Upper lobe of right lung (tissue), 1 donor: ENCODE results near the gene ANXA2. TPM values are rescaled to one million over a fixed set of nuclear protein-coding genes. Genes with fewer than 3 reads are reported as not detected.

Source experiments
- ATAC-seq: fragments of 200-7000 bp; cut with Tn5 transposase; one replicate; pipeline ENCODE4 v1.9.1; 2020; ENCODE audit warnings: mild to moderate bottlenecking, moderate library complexity
- DNase-seq: peaks from one replicate; pipeline ENCODE4 v3.0.0-alpha.2; 2020
- H3K27ac ChIP-seq: fragments of 200-600 bp; one replicate; pipeline ENCODE4 v1.8.0; 2022
- H3K27me3 ChIP-seq: fragments of 200-600 bp; one replicate; pipeline ENCODE4 v1.8.0; 2022; ENCODE audit warnings: mild to moderate bottlenecking
- H3K36me3 ChIP-seq: fragments of 200-600 bp; one replicate; pipeline ENCODE4 v1.8.0; 2022
- H3K4me1 ChIP-seq: fragments of 200-600 bp; one replicate; pipeline ENCODE4 v1.8.0; 2022
- H3K4me3 ChIP-seq: fragments of 200-600 bp; one replicate; pipeline ENCODE4 v1.8.0; 2022; ENCODE audit warnings: mild to moderate bottlenecking
- H3K9me3 ChIP-seq: fragments of 200-600 bp; one replicate; pipeline ENCODE4 v1.8.0; 2022
- CTCF ChIP-seq: fragments of 200-600 bp; IDR thresholded peaks from one replicate; pipeline ENCODE4 v1.8.0; 2022; ENCODE audit warnings: antibody characterized with exemption
- intact Hi-C: fragments of 100-400 bp; cut with DNase I; formaldehyde crosslinking; loops from one replicate; pipeline ENCODE4 v1.11.0; 2022
- total RNA-seq: library from RNA; stranded (reverse); fragmentation: NEBNext Ultra II Directional; extraction: Animal tissue kit (Norgen Biotek cat#: 25700); gene quantifications from one replicate; pipeline ENCODE4 v1.2.1, GENCODE V29; 2021
- donor health status: DM: no; HTN: yes; CAD: no; lungs with severe emphysema.

The ANXA2 gene
- total RNA-seq, 1 donor from 2014 or later = 818 TPM

GRCh38 chr15:60385620-60386552 lies 11.9 kb downstream of the ANXA2 start:
- no peaks in the 10 kb centered on the region for H3K27me3 ChIP-seq
- peaks cover 38% of the 10 kb centered on the region for H3K36me3 ChIP-seq
- peaks cover 44% of the 10 kb centered on the region for H3K4me1 ChIP-seq
- DNase-seq = no peak
- ATAC-seq = no peak
- no peak for TF ChIP-seq CTCF
- intact Hi-C loops = no loop called here
- H3K9me3 ChIP-seq = no peaks in the 10 kb centered on the region
- H3K4me3 ChIP-seq = no peak overlapping the region
- H3K27ac ChIP-seq = no peak overlapping the region

DNA sequence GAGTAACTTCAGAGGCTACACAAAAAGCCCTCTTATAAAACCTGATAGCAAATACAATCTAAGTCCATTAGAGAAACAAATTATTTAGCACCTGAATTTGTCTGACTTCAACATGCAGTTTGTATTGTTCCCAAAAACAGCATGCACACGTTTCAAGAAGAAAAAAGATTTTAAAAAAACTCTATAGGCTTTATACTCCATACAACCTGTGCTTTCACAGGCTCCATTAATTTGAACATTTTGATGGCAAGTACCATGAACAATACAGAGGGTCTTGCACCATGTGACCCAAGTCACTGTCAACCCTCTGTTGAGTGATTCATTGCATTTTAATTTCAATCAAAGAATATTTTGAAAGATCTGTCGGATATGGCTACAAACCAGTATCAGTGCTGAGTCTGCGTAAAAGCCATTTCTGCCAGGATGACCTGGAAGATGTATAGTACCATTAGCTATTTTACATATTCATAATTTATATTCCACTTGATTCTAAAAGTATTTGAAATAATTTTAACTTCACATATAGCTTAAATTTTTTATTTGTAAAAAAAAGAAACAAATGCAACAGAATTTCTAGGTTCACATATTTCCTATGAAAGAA lies 13.2 kb downstream of the ANXA2 start:
- intact Hi-C loops = no loop called here
- H3K36me3 ChIP-seq = peaks cover 51% of the 10 kb centered on the region

GRCh38 chr15:60384053-60384452 lies 13.7 kb downstream of the ANXA2 start:
- intact Hi-C loops = no loop called here
- TF ChIP-seq CTCF = no peak
- Histone ChIP-seq H3K27me3 (no peaks in the 10 kb centered on the region), H3K4me3 (no peak overlapping the region), H3K4me1 (peaks cover 37% of the 10 kb centered on the region), H3K9me3 (no peaks in the 10 kb centered on the region), H3K36me3 (peaks cover 56% of the 10 kb centered on the region), H3K27ac (no peak overlapping the region)
- DNase-seq = no peak
- ATAC-seq = no peak

More for the DNA sequence above, 13.2 kb downstream of the ANXA2 start:
- DNase-seq = no peak
- no peak for ATAC-seq
- H3K9me3 ChIP-seq = no peaks in the 10 kb centered on the region
- no peak overlapping the region for H3K4me3 ChIP-seq
- no peaks in the 10 kb centered on the region for H3K27me3 ChIP-seq
- H3K27ac ChIP-seq = no peak overlapping the region
- TF ChIP-seq CTCF = no peak
- peaks cover 38% of the 10 kb centered on the region for H3K4me1 ChIP-seq

DNA sequence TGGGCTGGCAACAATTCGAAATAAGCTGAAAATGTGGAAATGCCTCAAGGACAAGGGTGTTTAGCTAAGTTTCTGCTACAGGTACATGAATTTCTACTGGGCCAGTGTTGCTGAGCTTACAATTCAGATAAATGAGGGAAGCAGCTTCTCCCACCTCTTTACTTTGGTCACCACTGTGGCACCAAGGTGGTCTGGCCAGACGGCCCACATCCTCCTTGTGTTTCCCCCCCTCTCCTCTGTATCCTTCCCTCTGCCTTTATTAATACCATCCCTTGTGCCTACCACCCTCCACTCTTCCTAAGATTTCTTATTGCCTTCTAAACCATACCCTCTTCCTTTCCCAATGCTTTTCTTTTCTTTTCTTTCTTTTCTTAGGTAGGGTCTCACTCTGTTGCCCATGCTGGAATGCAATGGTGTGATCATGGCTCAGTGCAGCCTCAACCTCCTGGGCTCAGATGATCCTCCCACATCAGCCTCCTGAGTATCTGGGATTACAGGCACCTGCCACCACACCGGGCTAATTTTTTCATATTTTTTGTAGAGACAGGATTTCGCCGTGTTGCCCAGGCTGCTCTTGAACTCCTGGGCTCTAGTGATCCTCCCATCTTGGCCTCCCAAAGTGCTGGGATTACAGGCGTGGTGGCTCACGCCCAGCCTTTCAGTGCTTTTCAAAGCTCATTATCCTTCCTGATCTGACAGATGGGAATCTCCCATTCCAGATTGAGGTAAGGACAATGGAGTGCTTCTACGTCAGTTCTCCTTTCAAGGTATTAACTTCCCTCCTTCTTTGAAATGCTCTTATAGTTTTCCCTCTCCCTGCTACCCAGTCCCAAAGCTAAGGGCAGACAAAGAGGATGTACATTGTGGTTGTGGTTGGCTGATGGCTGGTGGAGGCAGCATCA lies 14.8 kb downstream of the ANXA2 start:
- no peaks in the 10 kb centered on the region for H3K9me3 ChIP-seq
- DNase-seq (no peak), ATAC-seq (no peak)
- H3K36me3 ChIP-seq = peaks cover 67% of the 10 kb centered on the region
- TF ChIP-seq CTCF = no peak
- no peak overlapping the region for H3K27ac ChIP-seq
- H3K4me1 ChIP-seq = peaks cover 33% of the 10 kb centered on the region
- H3K4me3 ChIP-seq = no peak overlapping the region
- intact Hi-C loops = no loop called here
- H3K27me3 ChIP-seq = no peaks in the 10 kb centered on the region

DNA sequence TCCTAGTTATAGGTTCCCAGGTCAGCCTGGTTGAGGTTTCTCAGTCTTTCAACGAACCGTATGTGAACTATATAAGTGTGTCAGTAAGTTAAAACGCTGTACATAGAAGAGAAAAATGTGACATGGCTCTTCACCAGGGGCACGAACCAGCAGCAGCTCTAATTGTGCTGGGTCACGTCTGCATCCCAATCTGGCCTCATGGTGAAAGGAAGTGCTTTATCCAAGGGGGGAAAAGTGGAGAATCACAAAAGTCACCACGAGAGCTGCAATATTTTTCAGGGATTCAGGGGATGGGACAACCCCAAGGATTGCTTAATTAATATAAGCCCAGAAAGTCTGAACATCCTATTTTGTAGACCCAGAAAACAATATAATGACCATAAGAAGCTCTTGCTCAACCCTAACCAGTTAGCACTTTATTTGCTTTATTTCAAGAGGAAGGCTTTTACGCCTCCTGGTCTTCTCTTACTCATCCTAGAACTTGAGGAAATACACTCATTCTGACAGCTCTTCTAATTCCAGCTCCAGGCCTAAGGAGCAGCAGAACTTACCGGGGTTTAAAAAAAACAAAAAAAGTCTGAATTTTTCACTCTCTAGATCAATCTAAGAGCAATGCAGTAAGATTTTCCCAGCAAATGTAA lies 16.5 kb downstream of the ANXA2 start:
- H3K27me3 ChIP-seq = no peaks in the 10 kb centered on the region
- ATAC-seq (no peak), DNase-seq (no peak)
- H3K36me3 ChIP-seq = peaks cover 83% of the 10 kb centered on the region
- TF ChIP-seq CTCF = no peak
- intact Hi-C loops = no loop called here
- peaks cover 40% of the 10 kb centered on the region for H3K4me1 ChIP-seq
- no peak overlapping the region for H3K4me3 ChIP-seq
- H3K9me3 ChIP-seq = no peaks in the 10 kb centered on the region
- H3K27ac ChIP-seq = no peak overlapping the region
